NCI-H1436 (cell line): ENCODE data around the gene CCT5.
"Not testable (repeated sequence)": the region's sequence is repeated elsewhere in the genome, so short reads cannot be mapped to it uniquely, and the experiment has no call there.

Experiments
- DNase-seq: peaks from one replicate; lab custom pipeline; 2025; lab: John Stamatoyannopoulos, UW

Gene CCT5

DNA sequence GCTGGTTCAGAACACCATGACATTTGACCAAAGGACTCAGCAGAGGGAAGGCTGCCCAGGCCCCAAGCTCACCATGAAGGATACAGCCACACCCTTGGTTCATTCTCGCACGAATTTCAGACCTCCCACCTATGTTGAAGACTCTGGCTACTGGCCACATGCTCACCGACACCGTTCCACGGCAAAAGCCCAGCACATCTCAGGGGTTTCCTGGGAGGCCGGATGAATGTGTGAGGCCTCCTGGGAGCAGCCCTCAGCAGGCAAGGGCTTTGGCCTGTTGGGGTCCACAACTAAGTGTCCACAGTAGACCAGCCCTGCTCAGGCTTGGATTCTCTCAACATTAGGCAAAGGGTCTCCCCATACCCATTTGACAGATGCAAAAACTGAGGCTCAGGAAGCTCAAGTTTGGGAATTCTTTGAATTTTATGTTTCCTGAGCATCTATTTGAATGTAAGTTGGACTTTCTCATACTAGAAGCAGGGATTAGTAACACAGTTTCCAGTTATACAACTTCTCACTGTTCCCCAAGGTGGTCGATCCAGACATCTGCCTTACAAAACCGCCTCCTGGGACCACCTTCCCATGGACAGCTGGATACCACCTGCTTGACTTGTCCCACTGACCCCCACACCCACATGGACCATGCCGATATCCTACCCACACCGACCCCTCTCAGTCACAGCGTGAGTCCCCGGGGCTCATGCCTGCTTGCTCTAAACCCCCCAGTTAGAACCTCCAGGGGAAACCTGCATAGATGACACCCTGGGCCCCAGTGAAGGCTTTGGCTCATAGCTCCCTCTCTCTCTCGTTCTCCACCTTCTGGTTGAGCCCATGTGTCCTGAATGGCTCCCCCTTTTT lies 27.9 kb downstream of the CCT5 start:
- no peak for DNase-seq

DNA sequence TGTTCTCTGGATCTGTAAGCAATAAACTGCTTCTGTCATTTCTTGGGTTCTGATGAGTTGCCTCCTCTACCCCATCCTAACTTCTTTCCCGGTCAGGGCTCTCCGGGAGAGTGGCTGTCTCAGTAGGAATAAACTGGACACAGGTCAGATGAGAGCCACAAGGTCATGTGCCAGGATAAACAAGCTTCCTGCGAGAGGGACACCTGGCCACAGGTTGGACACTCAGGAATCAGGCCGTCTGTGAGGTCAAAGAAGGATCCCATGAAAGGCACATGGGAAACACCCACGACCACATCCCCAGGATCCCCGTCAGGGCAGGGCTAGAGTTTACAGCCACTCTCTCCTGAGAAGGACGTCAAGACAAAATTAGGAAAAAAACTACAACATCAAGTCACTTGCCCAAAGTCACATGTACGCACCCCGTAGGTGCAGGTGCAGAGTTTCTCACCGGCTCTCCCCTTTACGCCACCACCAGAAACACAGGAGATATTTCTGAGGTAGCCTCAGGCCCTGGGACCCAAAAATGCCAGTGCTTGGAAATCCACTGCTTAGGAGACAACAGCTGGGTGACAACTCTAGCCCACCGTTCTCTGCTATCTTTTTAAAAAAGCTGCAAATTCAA lies 28.7 kb downstream of the CCT5 start:
- no peak for DNase-seq

DNA sequence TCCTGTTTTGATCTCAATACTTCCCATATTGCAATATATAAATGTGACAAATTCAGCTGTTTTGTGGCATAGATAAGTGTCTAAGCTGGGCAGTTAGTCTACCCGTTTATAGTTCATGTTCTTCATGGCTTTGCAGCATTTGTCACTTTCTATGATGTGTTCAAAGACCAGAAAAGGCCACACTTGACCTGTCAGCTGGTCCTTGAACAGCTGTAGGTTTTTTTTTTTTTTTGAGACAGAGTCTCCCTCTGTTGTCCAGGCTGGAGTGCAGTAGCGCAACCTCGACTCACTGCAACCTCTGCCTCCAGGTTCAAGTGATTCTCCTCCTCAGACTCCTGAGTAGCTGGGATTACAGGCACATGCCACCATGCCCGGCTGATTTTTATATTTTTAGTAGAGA lies 29.2 kb downstream of the CCT5 start:
- DNase-seq: no peak

DNA sequence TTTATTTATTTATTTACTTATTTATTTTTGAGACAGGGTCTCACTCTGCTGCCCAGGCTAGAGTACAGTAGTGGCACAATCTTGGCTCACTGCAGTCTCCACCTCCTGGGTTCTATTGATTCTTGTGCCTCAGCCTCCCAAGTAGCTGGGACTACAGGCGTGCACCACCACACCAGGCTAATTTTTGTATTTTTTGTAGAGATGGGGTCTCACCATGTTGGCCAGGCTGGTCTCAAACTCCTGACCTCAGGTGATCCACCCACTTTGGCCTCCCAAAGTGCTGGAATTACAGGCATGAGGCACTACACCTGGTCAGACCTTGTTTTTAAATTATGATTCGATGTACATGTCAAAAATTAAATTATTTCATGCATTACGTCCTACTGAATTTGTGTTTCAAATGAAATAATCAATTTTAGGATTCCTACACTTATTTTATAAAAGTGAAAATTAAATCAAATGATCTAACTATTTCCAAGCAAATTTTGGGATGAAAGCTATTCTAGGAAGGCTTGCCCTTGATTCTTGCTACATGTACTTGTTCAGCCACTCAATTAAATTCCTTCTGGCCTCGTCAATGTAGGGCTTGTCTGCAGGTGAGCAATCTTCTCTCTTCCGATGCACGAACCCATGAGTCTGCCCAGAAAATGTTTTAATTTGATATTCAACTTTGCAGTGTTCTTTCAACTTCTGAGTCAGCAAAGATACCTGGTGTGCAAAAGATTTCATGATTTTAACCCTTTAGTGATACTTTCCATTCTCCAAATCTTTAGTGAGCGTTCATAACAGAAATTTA lies 30.0 kb downstream of the CCT5 start:
- DNase-seq: no peak

DNA sequence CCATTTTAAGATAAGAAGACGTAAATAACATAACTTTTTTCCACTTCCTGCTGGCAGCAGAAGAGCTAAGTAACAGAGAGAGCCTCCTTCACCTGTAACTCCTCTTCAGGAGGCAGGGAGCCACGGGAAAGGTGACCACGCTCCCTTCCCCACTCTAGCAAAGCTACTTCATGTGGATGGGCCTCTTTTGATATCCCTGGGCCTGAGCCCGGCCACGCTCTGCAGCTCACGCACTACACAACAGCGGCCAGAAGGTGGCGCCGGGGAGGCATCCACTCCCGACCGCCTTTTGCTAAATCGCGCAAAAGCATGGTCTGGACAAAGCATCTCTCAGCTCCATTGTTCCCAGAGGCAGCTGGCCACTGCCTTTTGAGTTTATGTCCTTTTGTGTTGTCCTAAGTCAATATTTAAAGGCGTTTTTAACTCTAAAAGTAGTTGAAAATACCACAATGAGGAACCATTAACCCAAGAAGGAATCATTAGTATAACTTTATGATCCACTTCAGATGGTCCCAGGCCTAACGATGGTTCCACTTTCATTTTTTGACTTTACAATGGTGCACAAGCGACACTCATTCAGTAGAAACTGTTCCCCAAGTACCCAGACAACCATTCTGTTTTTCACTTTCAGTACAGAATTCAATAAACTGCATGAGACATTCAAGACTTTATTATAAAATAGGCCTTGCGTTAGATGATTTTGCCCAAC lies 34.0 kb downstream of the CCT5 start:
- DNase-seq: peak; percentile 83

DNA sequence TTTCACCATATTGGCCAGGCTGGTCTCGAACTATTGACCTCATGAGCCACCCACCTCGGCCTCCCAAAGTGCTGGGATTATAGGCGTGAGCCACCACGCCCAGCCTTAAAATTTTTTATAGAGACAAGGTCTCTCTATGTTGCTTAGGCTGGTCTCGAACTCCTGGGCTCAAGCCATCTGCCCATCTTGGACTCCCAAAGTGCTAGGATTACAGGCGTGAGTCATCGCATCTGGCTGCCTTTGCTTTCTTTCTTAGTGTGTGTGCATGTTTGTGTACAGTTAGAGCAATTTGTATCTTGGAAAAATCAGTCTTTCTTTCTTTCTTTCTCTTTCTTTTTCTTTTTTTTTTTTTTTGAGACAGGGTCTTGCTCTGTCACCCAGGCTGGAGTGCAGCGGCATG lies 35.3 kb downstream of the CCT5 start:
- not testable (repeated sequence) for DNase-seq

DNA sequence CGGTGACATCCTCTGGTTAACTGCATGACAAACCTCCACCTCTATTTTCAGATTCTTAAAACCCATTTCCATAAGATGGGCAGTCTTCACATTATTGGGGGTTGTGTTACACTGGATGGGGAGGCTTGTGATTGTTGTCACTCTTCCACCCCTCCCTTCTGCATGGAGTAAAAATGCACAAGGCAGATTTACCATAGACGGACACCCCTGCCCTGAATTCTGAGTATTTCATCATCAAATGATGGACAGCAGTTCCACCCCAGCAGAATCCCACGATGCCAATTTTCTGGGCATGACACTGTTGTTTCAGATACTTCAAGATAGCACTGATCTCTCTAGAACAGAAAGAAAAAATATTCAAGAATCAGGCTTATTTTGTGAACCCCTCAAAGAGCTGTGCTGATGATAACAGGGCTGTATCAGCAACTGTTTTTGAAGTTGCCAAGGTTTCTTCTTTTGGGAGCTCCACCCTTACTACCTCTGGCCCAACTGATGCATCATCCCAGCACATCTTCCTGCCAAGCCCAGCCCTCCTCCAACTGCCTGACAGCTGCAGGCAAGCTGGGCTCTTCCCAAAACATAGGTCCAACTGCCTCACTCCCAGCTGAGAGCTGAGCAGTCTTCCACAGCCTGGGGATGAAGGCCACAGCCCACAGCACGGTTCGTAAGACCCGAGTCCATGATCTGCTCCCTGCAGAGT lies 36.2 kb downstream of the CCT5 start:
- DNase-seq: no peak

- no peak for DNase-seq
These were observed 36.8 kb downstream of the CCT5 start for GRCh38 chr5:10286862-10287227.

DNA sequence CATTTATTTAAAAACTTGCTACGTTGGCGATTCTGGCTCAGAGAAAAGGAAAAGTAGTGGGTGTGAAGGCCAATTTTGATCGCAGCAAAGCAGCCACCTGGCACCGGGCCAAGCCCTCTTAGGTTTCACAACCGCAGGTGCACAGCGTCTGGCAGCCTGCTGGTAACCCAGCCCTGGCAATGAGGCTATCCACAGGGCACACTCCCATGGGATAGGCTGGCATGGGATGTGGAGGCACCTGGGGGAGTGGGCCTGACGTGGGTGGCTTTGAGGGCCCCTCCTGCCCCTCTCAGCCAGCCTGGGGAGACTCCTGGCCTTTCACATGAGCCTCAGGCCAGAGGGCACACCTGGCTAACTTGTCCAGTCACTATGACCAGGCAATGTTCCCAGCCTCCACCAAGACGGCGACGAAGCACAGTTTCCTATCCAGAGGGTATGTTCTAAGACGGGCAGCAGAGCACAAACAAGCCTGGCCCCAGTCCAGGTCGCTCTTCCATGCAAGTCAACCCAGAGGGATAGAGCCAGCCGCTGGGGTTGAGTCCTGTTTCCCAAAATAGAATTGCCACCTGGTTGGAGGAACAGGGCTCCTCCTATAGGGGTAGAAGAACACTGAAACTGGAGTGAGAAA lies 38.6 kb downstream of the CCT5 start:
- peak; percentile 97 for DNase-seq

GRCh38 chr5:10289353-10289752 lies 39.3 kb downstream of the CCT5 start:
- peak; percentile 35 for DNase-seq

- no peak for DNase-seq
These were observed 39.9 kb downstream of the CCT5 start for GRCh38 chr5:10289991-10290390.

GRCh38 chr5:10290438-10290837 lies 40.4 kb downstream of the CCT5 start:
- no peak for DNase-seq

DNA sequence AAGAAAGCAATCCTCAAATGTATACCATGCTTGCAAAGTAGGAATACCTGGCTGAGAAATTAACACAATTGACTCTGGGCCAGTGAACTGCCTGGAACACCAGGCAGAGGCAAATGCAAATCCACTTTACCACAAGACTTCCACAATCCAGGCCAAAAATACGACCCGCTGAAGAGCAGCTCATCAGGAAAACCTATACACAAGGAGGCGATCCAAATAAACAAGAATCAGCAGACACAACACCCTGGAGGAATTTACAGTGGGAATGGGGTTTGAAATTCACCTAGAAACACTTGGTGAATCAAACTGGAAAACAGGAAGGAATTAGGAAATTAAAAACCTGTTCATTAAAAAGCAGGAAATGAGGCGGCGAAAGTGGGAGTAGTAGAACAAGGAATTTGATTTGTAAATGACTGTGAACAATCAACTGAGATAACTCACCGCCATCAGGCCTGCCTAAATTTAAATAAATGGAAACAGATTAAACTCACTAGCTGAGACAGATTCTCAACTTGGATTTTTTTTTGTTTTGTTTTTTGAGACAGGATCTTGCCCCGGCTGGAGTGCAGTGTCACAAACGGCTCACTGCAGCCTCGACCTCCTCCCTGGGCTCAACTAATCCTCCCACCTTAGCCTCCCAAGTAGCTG lies 41.7 kb downstream of the CCT5 start:
- no peak for DNase-seq

DNA sequence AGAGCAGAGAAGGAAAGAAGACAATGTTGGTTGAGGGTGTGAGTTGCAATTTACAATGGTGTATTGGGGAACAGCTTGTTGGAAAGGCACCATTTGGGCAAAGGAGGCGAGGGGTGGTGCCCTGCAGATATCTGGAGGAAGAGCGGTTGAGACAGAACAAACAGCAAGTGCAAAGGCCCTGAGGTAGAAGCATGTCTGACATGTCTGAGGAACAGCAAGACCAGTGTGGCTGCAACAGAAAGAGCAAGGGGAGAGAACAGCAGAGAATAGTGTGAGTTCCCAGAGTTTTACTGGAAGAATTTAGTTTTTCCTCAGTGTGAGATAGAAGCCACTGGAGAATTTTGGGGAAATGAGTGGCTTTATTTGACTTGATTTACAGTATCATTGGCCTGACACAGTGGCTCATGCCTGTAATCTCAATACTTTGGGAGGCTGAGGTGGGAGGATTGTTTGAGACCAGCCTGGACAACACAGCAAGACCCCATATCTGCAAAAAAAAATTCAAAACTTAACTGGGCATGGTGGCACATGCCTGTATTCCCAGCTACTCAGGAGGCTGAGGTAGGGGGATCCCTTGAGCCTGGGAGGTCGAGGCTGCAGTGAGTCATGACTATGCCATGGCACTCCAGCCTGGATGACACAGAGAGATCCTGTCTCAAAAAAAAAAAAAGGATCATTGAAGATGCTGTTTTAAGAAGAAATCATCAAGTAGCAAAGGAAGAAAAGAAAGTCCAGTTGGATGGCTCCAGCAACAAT lies 44.0 kb downstream of the CCT5 start:
- no peak for DNase-seq

- no peak for DNase-seq
These were observed 45.7 kb downstream of the CCT5 start for GRCh38 chr5:10295619-10296326.

- DNase-seq: no peak
These were observed 47.6 kb downstream of the CCT5 start for GRCh38 chr5:10297646-10298204.

GRCh38 chr5:10300246-10300645 lies 50.2 kb downstream of the CCT5 start:
- DNase-seq: no peak

DNA sequence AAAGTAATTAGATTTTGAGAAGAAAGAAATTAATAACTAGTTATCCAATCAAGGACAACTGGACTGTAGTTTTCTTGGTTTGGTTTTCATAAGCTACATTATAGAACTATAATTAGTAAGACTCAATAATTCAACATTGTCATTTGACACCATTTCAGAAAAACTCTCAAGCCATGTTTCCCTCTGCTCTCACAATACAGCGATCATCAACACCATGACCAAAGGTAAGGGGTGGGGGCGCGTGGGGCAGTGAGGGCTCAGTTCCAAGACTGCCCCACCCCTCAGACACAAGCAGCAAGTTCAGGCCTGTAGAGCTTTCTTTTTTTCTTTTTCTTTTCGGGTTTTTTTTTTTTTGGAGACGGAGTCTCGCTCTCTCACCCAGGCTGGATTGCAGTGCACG lies 51.2 kb downstream of the CCT5 start:
- DNase-seq: no peak
